SKM-1 treated with dmso at 0.1 percent for 144 hours (cell line): ENCODE data around the gene SOD2.
A peak's percentile ranks its signal among the peaks of the same experiment; 100 is the strongest.
"Not testable (repeated sequence)": the region's sequence is repeated elsewhere in the genome, so short reads cannot be mapped to it uniquely, and the experiment has no call there.

ENCODE experiments used
- DNase-seq: peaks from one replicate; lab custom pipeline; 2025; ENCODE audit not compliant: unreplicated experiment; lab: John Stamatoyannopoulos, UW

SOD2 gene

DNA sequence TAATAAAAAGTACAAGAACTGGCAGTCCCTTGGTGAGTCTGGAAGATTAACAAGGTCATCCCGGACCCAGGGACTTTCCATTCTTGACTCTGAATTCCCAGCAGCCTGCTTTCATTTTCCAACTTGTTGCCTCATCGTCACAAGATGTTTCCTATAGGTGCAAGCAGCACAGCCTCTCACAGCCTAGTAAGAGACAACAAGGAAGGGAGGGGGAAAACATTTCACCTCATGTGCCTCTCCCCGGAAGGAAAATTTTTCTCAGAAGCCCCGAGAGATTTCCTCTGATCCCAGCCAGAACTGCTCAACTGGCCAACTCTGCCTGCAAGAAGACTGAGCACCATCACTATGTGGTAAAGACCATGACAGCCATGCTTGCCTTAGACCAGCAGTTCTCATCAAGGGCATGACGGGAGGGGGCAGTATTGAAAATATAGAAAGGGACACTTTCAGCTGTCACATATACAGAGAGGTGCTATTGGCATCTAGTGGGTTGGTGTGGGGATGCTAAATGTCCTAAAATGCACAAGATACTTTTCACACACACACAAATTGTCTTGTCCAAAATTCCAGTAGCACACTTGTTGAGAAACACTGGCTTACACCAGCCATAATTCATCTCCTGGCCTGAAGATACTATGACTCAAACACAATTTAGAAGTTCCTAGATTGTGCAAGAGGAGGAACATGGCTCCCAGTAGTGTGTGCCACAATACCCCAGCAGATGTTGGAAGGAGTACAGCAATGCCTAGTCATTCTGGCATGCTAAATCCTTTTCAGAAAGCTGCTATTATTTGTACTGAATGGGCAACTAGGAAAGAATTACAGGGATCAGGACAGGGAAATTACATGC, 23.4 kb upstream of the SOD2 start:
- DNase-seq = peak; percentile 33

DNA sequence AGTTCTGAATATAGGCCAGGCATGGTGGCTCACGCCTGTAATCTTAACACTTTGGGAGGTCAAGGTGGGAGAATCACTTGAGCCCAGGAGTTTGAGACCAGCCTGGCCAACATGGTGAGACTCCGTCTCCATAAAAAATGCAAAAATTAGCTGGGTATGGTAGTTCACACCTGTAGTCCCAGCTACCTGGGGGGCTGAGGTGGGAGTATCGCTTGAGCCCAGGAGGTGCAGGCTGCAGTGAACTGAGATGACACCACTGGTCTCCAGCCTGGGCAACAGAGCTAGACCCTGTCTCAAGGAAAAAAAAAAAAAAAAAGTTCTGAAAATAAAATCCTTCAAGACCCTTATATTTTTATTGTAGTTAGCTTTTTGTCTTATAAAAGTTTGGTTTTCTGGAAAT, 22.6 kb upstream of the SOD2 start:
- no peak for DNase-seq

DNA sequence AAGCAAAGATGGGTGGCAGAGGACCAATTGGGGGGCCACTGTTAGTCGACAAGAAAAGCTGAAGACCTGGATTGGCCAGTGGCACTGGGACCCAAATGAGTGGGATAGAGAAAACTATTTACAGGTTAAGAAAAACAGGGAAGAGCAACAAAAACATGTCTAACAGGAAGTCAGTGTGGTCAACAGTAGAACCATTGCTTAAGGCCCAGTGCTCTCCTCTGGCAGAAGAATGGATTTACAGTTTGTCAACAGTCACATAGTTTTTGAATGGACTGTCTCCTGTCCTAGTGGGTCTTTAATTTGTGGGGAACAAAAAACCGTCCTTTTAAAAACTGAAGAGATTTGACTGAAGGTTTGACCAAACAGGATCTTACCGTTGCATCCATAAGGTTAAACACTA, 22.1 kb upstream of the SOD2 start:
- DNase-seq = no peak

DNA sequence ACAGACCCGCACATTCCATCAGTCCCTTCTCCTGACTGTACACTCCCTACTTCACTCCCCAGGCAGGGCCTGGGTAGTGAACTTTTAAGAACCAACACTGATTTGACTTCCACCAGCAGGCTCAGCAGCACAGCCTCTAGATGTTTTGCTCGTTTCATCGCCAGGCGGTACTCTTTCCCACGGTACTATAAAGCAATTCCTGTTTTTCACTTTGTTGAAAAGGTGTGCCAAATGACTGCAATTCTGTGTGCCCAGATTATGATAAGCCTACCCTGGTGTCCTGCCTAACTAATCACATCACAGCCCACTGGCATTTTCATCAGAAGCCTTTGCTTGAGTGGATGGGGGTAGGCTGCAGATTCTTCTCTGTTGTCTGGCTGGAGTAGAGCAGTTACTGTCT, 21.4 kb upstream of the SOD2 start:
- no peak for DNase-seq

DNA sequence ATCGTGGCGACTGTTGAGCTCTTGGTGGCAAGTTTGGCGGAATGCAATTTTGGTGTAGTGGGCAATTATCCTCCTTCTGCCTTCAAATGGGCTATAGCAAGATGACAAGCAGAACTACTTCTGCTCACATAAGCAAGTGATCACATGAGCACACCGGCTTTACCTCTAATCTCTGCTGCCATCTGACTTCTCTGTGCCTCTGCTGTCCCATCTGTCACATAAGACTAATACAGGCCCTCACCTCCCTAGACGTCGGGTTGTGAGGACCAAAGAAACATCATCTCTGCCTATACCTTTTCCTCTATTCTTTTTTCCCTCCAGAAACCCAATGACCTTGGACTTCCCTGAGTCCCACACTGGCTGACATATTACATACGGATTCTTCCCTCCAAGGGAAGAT, 20.9 kb upstream of the SOD2 start:
- no peak for DNase-seq

DNA sequence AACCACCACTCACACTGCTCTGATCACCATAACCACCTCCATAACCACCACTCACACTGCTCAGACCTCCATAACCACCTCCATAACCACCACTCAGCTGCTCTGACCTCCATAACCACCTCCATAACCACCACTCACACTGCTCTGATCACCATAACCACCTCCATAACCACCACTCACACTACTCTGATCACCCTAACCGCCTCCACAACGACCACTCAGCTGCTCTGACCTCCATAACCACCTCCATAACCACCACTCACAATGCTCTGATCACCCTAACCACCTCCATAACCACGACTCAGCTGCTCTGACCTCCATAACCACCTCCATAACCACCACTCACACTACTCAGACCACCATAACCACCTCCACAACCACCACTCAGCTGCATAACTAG, 19.3 kb upstream of the SOD2 start:
- DNase-seq = not testable (repeated sequence)

DNA sequence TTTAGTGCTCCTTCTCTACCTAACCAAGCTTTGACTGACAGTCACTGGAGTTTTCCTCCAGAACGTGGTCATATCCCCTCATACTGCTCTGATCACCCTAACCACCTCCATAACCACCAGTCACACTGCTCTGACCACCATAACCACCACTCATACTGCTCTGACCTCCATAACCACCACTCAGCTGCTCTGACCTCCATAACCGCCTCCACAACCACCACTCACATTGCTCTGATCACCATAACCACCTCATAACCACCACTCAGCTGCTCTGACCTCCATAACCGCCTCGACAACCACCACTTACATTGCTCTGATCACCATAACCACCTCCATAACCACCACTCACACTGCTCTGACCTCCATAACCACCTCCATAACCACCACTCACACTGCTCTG, 17.6 kb upstream of the SOD2 start:
- DNase-seq = not testable (repeated sequence)

DNA sequence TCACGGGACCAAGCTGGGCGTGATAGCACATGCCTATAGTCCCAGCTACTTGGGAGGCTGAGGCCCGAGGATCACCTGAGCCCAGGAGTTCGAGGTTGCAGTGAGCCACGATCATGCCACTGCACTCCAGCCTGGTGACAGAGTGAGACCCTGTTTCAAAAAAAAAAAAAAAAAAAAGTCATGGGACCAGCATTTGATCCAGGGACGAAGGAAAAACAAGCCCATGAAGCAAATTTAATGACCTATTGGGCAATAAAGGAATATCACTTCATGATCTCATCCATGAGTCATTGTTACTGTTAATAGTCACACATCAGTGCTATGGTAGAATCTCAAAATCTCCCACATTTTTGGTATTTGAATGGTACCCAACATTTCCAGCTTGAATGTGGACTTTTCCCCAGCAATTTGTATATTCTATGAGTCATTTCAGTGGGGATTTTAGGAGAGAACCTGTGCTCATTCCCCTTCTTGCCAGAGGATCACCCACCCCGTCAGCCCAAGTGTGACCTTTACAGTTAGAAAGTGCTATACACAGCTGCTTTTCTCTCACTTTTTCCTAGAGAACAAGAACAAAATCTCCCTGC, 8.5 kb upstream of the SOD2 start:
- DNase-seq = no peak

DNA sequence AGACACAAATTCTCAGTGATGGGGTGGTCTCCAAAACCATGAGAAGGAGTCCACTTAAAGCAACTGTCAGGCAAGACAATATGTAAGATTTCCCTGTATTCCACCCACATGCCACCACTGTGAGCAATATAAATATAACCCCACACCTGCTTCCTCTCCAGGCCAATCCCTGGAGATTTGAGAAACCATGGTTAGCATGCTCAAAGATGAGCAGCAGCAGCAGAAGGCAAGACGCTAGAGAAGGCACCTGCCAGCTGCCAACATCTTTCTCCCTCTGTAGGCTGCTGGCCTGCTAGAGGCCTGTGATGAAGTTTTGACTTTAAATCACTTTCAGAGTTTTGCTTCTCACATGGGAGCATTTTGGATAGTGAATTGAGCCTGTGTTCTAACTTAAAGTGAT, 7.9 kb upstream of the SOD2 start:
- no peak for DNase-seq

DNA sequence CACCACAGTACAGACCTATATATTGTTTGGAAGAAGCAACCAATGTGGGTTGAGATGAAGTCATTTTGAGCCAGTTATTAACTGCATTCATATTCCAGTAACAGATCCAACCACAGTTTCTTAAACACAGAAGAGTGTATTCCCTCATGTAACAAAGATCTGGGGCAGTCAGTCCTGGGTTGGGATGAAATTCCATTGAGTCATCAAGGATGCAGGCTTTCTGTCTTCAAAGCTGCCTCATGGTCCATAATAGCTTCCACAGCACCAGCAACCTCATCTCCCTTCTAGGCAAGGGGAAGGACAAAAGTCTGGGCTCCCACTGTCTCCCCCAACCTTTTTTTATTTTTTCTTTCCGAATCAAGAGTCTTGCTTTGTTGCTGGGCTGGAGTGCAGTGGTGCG, 2.9 kb upstream of the SOD2 start:
- DNase-seq = no peak

DNA sequence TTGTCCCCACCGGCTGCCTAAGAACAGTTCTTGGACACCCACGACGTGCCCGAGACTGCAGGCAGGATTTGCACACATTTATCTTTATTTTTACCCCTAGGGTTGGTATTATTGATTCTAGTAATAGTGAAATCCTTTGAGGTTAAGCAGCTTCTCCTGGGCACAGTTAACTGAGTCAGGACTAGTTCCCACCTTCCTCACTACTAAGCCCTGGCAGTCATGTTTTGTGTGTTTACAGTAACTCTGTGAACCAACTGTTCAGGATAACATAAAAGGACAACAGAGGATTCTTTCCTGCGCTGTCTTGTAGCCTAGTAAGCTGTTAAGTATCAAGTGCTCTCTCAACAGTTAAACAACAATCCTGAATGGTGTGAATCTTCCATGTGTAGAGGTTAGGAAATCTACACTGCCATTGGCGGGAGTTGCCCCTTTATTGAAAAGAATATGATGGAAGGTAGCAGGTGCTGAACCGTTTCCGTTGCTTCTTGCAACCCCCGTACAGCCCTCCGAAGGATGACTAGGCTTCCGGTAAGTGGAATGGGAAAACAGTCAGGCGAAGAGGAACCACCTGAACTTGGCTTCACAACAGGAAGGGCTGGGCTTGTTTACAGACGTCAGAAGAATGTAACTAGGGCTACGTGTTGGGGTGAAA, 979 bp upstream of the SOD2 start:
- no peak for DNase-seq

DNA sequence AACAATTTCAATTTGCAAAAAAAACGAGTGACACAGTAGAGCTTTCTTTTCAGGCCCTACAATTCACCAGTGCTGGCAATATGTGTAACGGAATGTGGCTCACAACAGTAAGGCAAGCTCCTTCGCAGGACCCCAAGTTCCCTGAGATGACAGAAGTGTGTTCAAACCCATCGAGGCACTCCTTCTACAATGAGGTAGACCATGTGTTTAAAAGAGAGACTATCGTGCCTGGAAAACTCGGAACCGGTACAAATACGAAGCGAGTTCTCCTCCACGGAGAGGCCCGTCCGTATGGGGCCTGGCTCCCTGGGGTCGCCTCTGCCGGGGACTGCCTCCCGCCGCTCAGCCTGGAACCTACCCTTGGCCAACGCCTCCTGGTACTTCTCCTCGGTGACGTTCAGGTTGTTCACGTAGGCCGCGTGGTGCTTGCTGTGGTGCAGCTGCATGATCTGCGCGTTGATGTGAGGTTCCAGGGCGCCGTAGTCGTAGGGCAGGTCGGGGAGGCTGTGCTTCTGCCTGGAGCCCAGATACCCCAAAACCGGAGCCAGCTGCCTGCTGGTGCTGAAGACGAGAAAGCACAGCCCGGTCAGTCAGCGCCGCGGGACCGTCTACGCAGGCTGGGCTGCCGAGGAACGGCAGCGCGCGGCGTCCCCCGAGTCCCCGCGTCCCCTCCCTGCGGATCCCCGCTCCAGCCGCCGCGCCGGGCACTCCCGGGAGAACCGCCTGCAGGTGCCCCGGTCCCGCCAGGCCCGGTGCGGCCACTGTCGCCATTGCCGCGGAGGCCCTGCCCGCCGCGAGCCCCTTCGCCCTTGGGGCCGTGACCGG, 526 bp downstream of the SOD2 start:
- peak; percentile 5 for DNase-seq

DNA sequence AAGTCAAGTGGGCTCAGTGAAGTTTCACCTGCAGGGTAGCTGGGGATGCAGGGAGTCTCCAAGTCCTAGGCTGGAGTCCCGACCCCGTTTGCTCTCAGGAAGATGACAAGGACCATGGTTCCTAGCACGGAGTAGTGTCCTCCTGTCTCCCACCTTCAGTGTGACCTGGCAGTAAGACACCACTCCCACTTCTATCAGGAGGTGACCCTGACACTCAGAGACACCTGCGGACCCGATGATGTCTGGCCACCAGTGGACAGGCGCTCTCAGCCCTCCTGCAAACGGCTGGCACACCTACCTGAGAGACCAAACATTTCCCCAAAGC, 1.1 kb downstream of the SOD2 start:
- DNase-seq = no peak

DNA sequence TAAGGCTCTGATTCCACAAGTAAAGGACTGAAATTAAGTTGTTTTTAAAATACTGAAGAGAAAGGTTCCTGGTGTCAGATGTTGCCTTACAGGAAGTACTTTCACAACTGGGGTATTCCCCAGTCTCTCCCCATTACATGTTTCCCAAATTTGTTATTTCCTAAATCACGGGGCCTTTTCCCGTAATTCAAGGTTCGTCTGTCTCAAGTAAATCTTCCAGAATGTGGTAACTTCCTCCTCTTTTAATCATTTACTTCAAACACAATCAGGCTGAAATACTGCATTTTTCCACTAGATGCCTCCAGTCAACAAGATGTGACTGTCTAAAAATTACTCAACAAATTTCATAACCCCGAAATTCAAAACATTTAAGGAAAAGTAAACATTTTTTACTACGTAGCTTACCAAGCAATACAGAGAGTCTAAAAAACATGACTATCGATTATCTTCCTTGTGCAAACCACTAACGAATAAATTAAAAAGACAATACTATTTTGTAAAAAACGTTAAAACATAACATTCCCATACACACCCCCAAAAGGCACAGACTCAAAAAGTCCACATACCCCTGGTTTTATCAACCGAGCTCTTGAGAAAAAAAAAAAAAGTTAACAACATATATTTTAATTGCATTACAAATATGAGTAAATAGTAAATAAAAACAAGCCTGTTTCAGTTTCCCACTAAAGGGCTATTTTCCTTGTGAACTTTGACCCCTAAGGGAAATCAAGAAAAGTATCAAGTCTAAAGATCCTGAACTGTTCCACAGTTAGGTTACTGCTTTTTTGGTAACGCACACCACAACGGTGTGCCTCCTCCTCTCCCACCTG, 1.7 kb downstream of the SOD2 start:
- peak; percentile 84 for DNase-seq

DNA sequence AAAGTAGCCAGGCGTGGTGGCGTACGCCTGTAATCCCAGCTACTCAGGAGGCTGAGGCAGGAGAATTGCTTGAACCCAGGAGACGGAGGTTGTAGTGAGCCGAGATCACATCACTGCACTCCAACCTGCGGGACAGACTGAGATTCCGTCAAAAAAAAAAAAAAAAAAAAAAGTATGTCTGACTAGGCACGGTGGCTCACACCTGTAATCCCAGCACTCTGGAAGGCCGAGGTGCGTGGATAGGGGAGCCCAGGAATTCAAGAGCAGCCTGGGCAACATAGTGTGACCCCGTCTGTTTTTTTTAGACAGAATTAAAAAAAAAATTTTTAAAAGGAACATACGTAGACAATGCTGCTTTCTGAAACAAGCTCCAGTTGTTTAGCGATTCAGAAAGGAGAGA, 2.9 kb downstream of the SOD2 start:
- not testable (repeated sequence) for DNase-seq

DNA sequence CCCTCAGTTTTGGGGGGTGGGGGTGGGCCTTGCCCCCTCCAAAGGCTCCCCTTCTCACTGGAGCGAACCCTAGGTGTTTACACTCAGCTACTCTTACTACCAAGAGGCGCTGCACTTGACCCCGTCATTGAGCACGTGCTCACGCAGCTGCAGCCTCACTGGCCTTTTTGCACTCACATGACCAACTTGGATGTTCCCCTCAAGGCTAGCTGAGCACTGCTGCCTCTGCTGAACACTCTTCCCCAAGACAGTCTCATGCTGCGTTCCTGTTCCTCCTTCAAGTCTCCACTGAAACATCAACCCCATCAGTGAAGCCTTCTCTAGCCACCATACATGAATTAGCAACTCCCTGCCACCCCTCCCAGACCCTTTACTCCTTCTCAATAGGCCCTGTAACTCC, 4.0 kb downstream of the SOD2 start:
- DNase-seq = no peak

DNA sequence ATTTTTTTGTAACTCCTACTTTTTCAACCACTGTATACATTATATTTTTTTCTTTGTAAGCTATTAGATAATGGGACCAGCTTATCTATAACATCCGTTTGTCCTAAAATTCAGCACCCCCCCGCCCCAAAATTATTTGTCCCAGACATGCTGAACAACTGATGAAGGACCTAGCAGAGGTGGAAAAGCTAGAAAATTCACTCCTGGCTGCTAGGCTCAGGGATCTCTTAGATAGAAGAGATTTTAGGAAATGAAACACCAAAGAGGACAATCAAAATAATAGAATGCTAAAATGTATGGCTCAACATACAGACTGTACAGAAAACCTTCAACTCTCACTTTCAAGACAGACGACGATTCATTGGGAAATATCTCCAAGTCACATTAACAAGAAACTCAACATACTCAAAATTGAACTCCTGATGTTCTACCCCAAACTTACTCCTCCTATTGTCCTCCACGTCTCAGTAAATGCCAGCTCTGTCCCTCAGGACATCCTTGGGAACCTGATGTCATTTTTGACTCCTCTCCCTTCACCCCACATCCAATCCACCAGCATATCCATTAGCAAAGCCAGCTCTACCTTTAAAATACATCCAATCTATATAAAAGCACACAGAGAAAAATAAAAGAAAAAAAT, 4.7 kb downstream of the SOD2 start:
- no peak for DNase-seq

DNA sequence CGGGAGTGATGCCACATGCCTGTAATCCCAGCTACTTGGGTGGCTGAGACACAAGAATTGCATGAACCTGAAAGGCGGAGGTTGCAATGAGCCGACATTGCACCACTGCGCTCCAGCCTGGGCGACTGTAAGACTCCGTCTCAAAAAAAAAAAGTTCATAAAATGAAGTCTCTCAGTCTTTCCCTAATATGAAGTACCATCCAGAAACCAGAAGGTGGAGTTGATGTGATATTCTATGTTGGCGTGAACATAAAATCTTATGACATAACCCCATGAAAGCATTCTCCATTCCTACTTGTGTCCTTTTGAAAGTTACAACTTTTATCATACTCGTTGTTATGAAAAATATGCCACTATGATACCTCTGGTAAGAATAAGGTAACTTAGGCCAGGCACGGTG, 5.7 kb downstream of the SOD2 start:
- DNase-seq = no peak

DNA sequence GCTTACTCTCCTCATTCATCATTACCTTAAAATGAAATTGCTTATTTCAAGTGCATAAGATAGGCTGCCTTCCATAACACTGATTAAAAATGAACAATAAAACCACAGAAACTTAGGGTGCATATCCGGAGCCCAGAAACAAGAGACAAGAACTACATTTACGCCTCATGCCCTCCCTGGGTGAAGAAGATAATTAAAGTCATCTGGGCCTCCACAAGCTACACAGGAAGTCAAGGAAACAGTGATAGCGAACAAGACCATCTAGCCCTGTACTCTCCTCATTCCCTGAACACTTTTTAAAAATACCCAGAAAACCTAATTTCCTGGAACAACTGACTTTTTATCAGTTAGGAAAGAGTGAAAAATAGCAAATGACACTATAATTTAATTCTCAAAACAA, 6.3 kb downstream of the SOD2 start:
- no peak for DNase-seq

DNA sequence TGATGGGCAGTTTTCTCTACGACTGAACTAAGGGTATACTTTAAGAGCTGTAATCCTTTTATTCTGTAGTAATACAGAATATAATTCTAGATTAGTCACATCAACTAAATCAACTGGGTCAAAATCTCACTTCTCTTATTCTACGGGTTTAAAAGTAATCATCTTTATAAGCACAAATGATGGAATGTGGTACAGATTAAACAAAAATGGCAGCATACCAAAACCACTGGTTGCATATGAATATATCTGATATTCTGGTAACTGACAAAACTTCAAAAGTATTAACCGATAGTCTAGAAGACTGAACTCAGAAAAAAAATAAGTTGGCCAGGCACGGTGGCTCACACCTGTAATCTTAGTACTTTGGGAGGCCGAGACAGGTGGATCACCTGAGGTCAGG, 7.0 kb downstream of the SOD2 start:
- no peak for DNase-seq

DNA sequence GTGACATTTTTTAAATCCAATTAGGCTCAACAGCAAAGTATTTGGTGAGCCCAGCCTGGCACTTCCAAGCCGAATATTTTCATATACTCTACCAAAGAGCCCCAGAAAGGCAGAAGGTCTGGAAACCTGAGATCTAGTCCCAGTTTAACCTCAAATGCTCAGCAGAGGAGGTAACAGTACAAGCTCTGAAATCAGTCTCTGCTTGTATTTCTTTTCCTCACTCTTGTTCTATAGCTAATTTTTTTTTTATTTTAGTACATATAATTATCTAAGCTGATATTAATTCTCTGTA, 9.1 kb downstream of the SOD2 start:
- no peak for DNase-seq
